ENCODE measurements around the gene CTTNBP2. TPM values are rescaled to one million over a fixed set of nuclear protein-coding genes. Genes with fewer than 3 reads are reported as not detected.

The CTTNBP2 gene
- total RNA-seq, 1 donor from 2014 or later = 3.0 TPM

DNA sequence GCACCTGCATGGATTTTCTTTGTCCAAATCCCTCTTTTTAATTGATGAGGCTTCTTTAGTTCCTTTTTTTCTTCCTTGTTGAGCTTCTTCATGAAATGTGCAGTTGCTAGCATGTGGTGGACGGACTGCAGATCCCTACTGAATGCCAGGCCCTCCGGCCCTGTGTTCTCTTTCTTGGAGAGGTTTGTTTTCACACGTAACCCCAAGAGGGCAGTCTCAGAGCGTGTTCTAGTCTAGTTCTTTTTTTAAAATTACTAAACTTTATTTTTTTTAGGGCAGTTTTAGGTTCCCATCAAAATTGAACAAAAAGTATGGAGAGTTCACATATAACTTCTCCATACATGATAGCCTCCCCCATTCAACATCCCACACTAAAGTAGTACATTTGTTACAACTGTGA lies 203.4 kb downstream of the CTTNBP2 start:
- no peak for DNase-seq (ENCODE audit: low spot score in 2 of 2)
- no peak overlapping the region for H3K27ac ChIP-seq
- no peaks in the 10 kb centered on the region for H3K4me1 ChIP-seq
- H3K9me3 ChIP-seq = no peaks in the 10 kb centered on the region
- H3K36me3 ChIP-seq = no peaks in the 10 kb centered on the region
- intact Hi-C loops (cut with DNase I) = loop anchor here (5.0 kb wide), 1 partner anchor 213 kb away; no protein-coding TSS in a partner anchor
- no peaks in the 10 kb centered on the region for H3K27me3 ChIP-seq
- H3K4me3 ChIP-seq = no peak overlapping the region
- TF ChIP-seq CTCF (IDR thresholded peaks at IDR 0.05) = no peak

GRCh38 chr7:117667456-117667855 lies 205.8 kb downstream of the CTTNBP2 start:
- intact Hi-C loops (cut with DNase I) = no loop called here
- Histone ChIP-seq H3K4me3 (no peak overlapping the region), H3K27ac (no peak overlapping the region), H3K9me3 (no peaks in the 10 kb centered on the region), H3K4me1 (no peaks in the 10 kb centered on the region), H3K27me3 (no peaks in the 10 kb centered on the region), H3K36me3 (no peaks in the 10 kb centered on the region)
- no peak for DNase-seq (ENCODE audit: low spot score in 2 of 2)
- no peak for TF ChIP-seq CTCF (IDR thresholded peaks at IDR 0.05)

GRCh38 chr7:117666689-117667088 lies 206.6 kb downstream of the CTTNBP2 start:
- intact Hi-C loops (cut with DNase I) = no loop called here
- no peak for TF ChIP-seq CTCF (IDR thresholded peaks at IDR 0.05)
- H3K36me3 ChIP-seq = no peaks in the 10 kb centered on the region
- DNase-seq (ENCODE audit: low spot score in 2 of 2) = no peak
- no peaks in the 10 kb centered on the region for H3K9me3 ChIP-seq
- no peaks in the 10 kb centered on the region for H3K27me3 ChIP-seq
- no peak overlapping the region for H3K4me3 ChIP-seq
- H3K4me1 ChIP-seq = no peaks in the 10 kb centered on the region
- H3K27ac ChIP-seq = no peak overlapping the region

GRCh38 chr7:117666031-117666430 lies 207.2 kb downstream of the CTTNBP2 start:
- Histone ChIP-seq H3K9me3 (no peaks in the 10 kb centered on the region), H3K4me3 (no peak overlapping the region), H3K36me3 (no peaks in the 10 kb centered on the region), H3K4me1 (no peaks in the 10 kb centered on the region), H3K27me3 (no peaks in the 10 kb centered on the region), H3K27ac (no peak overlapping the region)
- TF ChIP-seq CTCF (IDR thresholded peaks at IDR 0.05) = no peak
- no peak for DNase-seq (ENCODE audit: low spot score in 2 of 2)
- intact Hi-C loops (cut with DNase I) = no loop called here

DNA sequence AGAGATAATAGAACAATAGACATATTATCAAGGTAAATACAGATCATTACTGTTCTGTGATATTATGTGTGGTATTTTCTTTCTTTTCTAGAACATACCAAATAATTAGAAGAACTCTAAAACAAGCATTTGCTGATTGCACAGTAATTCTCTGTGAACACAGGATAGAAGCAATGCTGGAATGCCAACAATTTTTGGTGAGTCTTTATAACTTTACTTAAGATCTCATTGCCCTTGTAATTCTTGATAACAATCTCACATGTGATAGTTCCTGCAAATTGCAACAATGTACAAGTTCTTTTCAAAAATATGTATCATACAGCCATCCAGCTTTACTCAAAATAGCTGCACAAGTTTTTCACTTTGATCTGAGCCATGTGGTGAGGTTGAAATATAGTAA lies 207.9 kb downstream of the CTTNBP2 start:
- intact Hi-C loops (cut with DNase I) = no loop called here
- DNase-seq (ENCODE audit: low spot score in 2 of 2) = no peak
- Histone ChIP-seq H3K9me3 (no peaks in the 10 kb centered on the region), H3K4me1 (peaks cover 0 to 5% of the 10 kb centered on the region in 2 donors), H3K4me3 (no peak overlapping the region), H3K27ac (no peak overlapping the region), H3K36me3 (no peaks in the 10 kb centered on the region), H3K27me3 (no peaks in the 10 kb centered on the region)
- TF ChIP-seq CTCF (IDR thresholded peaks at IDR 0.05) = no peak

- no peak overlapping the region for H3K27ac ChIP-seq
- no peaks in the 10 kb centered on the region for H3K36me3 ChIP-seq
Observed at GRCh38 chr7:117664047-117664446, 209.2 kb downstream of the CTTNBP2 start.

More at GRCh38 chr7:117664047-117664446, 209.2 kb downstream of the CTTNBP2 start:
- peaks cover 0 to 11% of the 10 kb centered on the region in 2 donors for H3K4me1 ChIP-seq
- intact Hi-C loops (cut with DNase I) = no loop called here
- no peaks in the 10 kb centered on the region for H3K9me3 ChIP-seq
- H3K27me3 ChIP-seq = no peaks in the 10 kb centered on the region
- no peak for TF ChIP-seq CTCF (IDR thresholded peaks at IDR 0.05)
- no peak overlapping the region for H3K4me3 ChIP-seq
- no peak for DNase-seq (ENCODE audit: low spot score in 2 of 2)
